Measurements from ENCODE around the gene ITCH.
"Not testable (repeated sequence)": the region's sequence is repeated elsewhere in the genome, so short reads cannot be mapped to it uniquely, and the experiment has no call there.

Gene ITCH

DNA sequence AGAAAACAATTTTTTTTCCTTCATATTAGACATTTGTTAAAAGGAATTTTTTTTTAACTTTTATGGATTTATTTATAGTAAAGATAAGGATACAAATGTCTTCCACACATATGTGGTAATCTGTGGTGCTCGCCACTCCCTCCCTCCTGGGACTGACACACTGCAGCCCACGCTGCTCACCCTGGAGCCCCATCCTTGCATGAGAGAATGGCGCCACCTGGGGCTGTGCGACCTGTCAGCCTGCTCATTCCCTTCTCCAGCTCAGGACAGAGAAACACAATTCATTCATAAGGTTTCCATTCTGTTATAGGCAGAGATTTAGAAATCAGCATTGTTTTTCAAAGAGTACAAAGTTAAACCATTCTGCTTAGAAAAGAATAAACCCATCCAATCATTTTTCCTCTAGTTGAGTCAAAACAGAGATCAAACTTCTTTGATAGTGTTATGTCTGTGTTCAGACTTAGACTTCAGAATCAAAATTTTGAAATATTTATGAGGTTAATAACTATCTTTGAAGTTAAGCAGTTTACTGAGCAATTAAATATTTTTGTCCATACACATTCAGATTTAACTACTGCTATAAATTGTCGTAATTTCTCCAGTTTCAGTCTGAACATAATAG, 110.3 kb downstream of the ITCH start:
- no peak for DNase-seq

DNA sequence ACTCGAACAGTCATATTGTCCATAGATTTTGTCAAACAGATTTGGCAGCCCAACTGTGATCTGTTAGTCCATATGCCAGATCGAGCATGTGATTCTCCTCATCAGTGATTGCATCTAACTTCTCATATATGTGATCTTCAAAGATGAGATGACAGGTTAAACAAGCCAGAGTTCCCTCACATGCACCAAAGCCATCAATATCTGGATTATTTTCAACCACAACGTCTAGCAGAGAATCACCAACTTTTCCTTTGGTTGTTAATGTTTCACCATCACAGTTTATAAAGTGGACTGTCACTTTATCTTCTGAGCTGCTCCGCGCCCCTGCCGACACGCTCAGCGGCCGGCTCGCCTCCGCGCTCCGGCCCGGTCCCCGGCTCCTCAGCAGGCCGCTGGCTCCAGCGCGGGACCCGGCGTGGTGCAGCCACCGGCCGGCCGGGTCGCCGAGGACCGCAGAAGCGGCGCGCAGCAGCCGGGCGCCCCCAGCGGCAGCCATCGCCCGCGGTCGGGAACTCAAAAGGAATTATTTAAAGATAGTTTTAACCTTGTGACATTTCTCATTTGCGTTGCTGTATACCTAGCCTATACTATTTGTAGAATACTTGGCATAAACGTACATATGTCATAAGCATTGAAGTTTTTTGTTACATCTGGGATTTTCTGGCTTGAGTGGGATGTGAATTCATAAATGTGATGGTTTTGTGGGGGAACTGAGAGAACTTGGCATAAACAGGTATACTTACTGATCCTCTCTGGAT, 113.1 kb downstream of the ITCH start:
- DNase-seq, result no peak

DNA sequence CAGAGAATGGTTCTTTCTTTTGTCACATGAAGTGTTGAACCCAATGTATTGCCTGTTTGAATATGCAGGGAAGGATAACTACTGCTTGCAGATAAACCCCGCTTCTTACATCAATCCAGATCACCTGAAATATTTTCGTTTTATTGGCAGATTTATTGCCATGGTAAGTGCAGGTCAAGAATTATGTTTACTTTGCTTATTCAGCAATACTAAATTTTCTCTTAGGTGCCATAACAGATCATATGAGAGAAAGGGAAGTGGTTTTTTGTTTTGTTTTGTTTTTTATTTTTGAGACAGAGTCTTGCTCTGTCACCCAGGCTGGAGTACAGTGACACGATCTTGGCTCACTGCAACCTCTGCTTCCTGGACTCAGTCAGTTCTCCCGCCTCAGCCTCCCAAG, 116.6 kb downstream of the ITCH start:
- DNase-seq, result no peak

DNA sequence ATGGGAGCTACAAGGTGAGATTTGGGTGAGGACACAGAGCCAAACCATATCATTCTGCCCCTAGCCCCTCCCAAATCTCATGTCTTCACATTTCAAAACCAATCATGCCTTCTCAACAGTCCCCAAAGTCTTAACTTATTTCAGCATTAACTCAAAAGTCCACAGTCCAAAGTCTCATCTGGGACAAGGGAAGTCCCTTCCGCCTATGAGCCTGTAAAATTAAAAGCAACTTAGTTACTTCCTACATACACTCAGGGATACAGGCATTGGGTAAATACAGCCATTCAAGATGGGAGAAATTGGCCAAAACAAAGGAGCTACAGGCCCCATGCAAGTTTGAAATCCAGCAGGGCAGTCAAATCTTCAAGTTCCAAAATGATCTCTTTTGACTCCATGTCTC, 119.1 kb downstream of the ITCH start:
- DNase-seq, result not testable (repeated sequence)

DNA sequence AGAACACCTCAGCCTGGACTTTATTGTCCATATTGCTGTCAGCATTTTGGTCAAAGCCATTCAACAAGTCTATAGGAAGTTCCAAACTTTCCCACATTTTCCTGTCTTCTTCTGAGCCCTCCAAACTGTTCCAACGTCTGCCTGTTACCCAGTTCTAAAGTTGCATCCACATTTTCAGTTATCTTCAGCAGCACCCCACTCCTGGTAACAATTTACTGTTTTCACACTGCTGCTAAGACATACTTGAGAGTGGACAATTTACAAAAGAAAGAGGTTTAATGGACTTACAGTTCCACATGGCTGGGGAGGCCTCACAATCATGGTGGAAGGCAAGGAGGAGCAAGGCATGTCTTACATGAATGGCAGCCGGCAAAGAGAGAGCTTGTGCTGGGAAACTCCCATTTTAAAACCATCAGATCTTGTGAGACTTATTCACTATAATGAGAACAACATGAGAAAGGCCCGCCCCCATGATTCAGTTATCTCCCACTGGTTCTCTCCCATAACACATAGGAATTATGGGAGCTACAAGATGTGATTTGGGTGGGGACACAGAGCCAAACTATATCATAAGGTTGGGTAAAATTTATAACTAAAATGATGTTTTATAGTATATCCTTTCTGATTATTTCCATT, 120.6 kb downstream of the ITCH start:
- DNase-seq, result not testable (repeated sequence)

DNA sequence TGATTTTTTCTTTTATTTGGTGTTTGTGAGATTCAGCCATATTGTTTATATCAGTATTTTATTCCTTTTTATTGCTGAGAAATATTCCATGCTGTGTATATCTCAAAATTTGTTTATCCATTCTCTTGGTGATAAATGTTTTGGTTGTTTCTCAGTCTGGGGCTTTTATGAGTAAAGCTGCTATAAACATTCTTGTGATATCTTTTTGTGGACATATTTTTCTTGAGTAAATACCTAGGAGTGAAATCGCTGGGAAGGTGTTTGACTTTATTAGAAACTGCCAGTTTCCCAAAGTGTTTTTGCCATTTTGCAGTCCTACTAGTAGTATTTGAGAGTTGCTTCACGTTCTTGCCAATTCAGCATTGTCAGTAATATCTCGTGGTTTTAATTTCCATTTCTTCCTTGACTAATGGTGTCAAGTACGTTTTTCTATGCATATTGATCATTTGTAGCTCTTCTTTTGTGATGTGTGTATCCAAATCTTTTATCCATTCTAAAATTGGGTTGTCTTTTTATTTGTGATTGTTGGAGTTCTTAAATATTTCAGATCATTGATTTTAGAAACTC, 122.1 kb downstream of the ITCH start:
- no peak for DNase-seq

DNA sequence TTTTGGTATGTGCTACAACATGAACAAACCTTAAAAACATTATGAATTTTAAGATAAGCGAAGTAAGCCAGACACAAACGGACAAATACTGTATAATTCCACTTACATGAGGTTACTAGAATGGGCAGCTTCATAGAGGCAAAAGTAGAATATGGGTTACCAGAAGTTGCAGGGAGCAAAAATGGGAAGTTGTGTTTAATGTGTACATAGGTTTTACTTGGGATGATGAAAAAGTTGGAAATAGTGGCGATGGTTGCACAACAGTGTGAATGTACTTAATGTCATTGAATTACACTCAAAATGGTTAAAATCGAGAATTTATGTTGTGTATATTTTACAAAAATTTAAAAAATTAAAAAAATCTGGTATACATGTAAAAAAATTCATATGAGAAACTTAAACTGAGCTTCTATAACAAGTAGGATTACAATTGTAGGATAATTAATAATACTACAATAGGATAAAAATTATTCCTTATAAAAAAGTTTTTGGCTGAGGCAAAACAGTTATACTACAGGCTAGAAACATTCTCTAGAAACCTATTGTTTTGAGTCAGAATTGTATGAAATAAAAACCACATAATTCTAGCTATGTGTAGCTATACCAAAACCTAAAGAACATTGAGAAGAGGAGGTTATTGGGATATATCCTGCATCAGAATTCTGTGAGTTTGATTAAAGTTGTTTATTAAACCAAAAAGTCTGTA, 128.3 kb downstream of the ITCH start:
- DNase-seq, result no peak

- no peak for DNase-seq
These were observed 128.9 kb downstream of the ITCH start for GRCh38 chr20:34491932-34492509.

- DNase-seq, result no peak
These were observed 130.6 kb downstream of the ITCH start for GRCh38 chr20:34493646-34494045.

- no peak for DNase-seq
These were observed 132.2 kb downstream of the ITCH start for GRCh38 chr20:34495307-34495706.

DNA sequence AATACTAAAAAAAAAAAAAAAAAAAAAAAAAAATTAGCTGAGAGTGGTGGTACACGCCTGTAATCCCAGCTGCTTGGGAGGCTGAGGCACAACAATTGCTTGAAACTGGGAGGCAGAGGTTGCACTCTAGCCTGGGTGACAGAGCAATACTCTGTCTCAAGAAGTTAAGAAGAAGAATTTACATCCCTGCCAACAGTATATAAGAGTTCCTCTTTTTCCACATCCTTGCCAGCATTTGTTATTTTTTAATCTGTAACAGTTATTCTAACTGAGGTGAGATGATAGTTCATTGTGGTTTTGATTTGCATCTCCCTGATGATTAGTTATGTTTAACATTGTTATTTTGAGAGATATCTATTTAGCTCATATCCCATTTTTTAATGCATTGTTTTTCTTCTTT, 132.8 kb downstream of the ITCH start:
- no peak for DNase-seq

DNA sequence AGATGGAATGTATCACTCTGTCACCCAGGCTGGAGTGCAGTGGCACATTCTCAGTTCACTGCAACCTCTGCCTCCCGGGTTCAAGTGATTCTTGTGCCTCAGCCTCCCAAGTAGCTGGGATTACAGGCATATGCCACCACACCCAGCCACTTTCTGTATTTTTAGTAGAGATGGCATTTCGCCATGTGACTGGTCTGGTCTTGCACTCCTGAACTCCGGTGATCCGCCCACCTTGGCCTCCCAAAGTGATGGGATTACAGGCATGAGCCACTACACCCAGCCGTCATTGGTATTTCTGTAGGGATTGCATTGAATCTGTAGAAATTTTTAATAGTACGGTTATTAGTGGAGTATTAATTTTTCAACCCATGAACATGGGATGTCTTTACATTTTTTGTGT, 134.5 kb downstream of the ITCH start:
- DNase-seq, result not testable (repeated sequence)

- no peak for DNase-seq
These were observed 137.8 kb downstream of the ITCH start for GRCh38 chr20:34500823-34501222.

- DNase-seq, result no peak
These were observed 143.4 kb downstream of the ITCH start for GRCh38 chr20:34506480-34506879.

DNA sequence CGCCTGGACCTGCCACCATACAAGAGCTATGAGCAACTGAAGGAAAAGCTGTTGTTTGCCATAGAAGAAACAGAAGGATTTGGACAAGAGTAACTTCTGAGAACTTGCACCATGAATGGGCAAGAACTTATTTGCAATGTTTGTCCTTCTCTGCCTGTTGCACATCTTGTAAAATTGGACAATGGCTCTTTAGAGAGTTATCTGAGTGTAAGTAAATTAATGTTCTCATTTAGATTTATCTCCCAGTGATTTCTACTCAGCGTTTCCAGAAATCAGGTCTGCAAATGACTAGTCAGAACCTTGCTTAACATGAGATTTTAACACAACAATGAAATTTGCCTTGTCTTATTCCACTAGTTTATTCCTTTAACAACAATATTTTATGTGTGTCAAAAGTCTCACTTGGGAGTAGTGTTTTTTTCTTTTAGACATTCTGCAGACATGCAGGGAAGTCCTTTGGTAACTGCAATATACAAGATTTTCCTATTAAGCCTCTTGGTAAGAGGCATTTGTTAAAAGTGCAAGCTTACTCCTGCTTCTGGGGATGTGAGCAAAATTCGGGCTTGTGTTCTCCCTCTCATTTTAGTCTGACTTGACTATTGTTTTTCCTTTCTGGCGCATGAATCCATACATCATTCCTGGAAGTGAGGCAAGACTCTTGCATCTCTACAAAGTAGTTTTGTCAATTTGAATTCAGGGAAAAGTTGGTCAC, 144.8 kb downstream of the ITCH start:
- DNase-seq, result no peak

- DNase-seq, result no peak
These were observed 147.5 kb downstream of the ITCH start for GRCh38 chr20:34510575-34510974.

DNA sequence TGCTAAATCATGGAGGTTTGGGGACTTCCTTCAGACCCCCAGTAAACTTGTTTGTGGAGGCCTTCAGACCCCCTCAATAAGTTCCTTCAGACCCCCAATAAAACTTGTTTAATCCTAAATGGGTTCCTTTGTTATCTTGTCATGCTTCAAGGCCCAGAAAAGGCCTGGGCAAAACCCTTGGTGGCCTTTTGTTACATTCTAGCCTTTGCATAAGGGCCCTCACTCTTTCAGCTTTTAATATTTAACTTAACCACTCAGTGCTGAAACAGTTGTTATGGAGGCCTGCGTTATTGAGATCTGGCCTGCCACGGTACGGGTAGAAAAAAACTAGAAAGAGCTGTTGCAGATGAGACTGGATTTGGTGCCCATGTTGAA, 148.8 kb downstream of the ITCH start:
- no peak for DNase-seq

- no peak for DNase-seq
These were observed 149.3 kb downstream of the ITCH start for GRCh38 chr20:34512266-34512954.

DNA sequence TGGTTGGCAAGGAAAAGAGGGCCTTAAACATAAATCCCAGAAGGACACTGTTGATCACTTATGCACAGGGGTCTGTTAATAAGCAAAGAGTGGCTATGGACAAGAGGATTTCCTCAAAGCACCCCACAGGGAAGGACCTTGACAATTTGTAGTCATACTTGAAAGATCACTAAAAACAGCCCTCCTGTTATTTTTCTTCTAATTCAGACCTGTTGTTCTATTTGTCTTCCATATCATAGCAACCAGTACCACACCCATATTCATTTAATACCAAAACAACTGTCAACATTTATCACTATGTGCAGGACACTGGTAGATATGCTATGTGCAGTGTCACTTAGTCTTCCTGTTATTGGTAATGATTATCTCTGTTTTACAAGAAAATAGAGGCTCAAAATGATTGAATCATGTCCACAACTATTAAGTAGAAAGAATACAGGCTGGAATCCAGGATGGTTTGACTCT, 149.9 kb downstream of the ITCH start:
- no peak for DNase-seq

DNA sequence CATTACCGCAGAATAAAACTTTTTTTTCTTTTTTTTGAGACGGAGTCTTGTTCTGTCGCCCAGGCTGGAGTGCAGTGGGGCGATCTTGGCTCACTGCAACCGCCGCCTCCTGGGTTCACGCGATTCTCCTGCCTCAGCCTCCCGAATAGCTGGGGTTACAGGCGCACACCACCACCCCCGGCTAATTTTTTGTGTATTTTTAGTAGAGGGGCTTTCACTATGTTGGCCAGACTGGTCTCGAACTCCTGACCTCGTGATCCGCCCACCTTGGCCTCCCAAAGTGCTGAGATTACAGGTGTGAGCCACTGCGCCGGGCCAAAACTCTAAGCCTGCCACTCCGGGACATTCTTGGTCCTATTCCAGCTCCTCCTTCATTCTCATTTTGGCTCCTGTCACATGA, 151.0 kb downstream of the ITCH start:
- DNase-seq, result not testable (repeated sequence)

GRCh38 chr20:34514897-34515483, 151.9 kb downstream of the ITCH start:
- DNase-seq, result no peak
